ENCODE data around the gene FAM9C.

- TF ChIP-seq, protein P1, sequence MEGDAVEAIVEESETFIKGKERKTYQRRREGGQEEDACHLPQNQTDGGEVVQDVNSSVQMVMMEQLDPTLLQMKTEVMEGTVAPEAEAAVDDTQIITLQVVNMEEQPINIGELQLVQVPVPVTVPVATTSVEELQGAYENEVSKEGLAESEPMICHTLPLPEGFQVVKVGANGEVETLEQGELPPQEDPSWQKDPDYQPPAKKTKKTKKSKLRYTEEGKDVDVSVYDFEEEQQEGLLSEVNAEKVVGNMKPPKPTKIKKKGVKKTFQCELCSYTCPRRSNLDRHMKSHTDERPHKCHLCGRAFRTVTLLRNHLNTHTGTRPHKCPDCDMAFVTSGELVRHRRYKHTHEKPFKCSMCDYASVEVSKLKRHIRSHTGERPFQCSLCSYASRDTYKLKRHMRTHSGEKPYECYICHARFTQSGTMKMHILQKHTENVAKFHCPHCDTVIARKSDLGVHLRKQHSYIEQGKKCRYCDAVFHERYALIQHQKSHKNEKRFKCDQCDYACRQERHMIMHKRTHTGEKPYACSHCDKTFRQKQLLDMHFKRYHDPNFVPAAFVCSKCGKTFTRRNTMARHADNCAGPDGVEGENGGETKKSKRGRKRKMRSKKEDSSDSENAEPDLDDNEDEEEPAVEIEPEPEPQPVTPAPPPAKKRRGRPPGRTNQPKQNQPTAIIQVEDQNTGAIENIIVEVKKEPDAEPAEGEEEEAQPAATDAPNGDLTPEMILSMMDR (IDR thresholded peaks at IDR 0.05; ENCODE audit: insufficient read depth, low read length, poor library complexity, severe bottlenecking) = no peak
- TF ChIP-seq EZH2phosphoT487 (conservative IDR thresholded peaks at IDR 0.05; ENCODE audit: low read length) = no peak
Measured at GRCh38 chrX:13015536-13016236, 28.7 kb downstream of the FAM9C start.
